ENCODE measurements around the gene TBC1D24.
"Not testable (repeated sequence)": the region's sequence is repeated elsewhere in the genome, so short reads cannot be mapped to it uniquely, and the experiment has no call there.

Gene TBC1D24

DNA sequence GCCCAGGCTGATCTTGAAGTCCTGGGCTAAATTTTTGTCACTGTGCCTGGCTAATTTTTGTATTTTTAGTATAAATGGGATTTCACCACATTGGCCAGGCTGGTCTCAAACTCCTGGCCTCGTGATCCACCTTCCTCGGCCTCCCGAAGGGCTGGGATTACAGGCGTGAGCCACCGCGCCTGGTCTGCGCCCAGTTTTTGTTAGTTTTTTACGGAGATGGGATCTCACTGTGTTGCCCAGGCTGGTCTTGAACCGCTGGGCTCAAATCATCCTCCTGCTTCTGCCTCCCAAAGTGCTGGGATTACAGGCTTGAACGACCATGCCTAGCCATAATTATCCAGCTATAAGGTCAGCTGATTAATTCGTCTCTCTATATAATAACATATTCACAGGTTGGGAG lies 59.0 kb downstream of the TBC1D24 start:
- DNase-seq: no peak

- DNase-seq: not testable (repeated sequence)
Measured at GRCh38 chr16:2534335-2534734, 59.4 kb downstream of the TBC1D24 start.

DNA sequence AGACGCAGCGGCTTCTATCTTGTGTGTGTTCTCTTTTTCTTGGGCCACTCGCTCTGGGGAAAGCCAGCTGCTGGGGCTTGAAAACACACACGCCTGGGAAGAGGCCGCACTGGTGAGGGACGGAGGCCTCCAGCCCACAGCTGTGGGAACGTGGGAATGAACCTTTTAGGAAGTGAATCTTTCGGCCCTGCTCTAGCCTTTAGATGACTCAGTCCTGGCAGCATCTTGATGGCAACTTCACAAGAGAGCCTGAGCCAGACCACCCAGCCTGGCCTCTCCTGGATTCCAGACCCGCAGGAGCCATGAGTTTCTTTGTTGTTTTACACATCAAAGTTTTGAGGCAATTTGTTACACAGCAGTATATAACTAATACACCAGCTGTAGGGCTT lies 60.7 kb downstream of the TBC1D24 start:
- no peak for DNase-seq

DNA sequence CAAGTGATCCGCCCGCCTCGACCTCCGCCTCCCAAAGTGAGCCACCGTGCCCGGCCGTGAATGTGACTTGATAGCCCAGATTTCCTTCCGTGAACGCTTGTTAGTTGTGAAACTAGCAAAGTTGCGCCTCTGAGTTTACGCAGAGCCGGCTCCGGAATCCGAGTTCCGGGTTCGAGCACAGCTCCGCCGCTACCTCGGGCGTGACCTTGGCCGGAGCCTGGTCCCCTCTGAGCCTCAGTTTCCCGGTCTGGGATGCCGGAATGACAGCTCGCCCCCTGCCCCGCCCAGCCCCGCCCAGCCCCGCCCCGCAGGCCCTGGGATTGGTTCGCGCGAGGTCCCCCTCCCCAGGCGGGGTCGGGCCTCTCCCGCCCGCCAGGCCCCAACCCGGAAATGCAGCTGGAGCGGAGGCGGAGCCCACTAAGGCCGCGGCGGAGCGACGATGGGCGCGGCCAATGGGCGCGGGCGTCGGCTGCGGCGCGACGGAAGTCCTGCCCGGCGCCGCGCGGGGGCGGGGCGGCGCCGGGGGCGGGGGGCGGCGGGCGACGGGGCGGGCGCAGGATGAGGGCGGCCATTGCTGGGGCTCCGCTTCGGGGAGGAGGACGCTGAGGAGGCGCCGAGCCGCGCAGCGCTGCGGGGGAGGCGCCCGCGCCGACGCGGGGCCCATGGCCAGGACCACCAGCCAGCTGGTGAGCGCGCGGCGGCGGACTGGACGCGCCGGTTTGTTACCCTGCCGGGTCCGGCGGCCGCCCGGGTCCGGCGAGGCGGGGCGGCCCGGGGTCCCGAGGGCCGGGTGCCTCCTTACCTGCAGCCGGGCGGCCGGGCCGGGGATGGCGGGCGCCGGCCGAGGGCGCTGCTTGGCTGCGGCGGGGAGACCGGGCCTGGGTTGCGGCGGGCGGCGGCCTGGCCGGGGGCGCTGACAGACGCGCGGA lies 62.8 kb downstream of the TBC1D24 start, which contains the start of gene PDPK1:
Gene PDPK1 (plus strand): TSS at position 571 of the 929 bp plus-strand sequence. CDS start 92 bp downstream, at position 663.
- DNase-seq: peak; percentile 95

DNA sequence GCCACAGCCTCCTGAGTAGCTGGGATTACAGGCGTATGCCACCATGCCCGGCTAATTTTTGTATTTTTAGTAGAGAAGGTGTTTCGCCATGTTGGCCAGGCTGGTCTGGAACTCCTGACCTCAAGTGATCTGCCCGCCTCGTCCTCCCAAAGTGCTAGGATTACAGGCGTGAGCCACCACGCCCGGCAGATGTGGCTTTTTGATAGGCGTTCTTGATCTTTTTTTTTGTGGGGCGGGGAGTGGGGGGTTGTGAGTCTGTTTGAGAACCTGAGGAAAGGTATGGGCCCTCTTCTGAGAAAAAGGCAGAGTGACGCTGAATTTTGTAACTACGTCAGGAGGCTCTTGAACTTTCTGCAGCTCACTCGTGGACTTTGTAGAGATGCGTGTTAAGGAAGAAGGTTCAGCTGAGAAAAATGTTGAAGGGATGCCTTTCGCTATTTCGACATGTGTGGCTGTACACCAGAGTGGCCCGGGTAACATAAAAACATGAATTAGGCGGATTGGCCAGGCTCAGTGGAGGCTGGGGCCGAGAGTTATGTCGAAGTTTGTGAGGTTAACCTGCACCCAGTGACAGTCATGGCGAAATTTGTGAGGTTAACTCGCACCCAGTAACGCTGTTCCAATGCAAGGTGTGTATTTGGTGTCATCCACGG lies 64.4 kb downstream of the TBC1D24 start:
- not testable (repeated sequence) for DNase-seq

GRCh38 chr16:2539845-2540458 lies 65.0 kb downstream of the TBC1D24 start:
- peak; percentile 38 for DNase-seq

DNA sequence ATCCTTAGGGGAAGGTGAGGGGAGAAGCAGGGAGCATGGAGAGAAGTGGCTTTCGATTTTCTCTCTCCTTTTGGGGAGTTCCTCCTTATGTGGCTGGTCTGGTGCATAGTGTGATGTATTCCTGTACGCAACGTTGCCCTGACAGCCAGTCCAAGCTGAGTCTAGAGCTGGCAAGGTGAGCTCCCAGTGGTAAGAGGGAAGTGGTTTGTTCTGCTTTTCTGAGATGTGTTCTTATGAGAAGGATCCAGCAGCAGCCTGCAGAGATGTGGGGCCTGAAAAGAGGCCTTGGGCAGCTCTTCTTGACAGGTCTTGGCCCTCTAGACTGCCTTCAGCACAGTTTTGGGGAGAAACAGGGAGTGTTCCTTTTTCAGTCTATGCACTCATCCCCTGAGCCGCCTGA lies 66.0 kb downstream of the TBC1D24 start:
- DNase-seq: not testable (repeated sequence)

DNA sequence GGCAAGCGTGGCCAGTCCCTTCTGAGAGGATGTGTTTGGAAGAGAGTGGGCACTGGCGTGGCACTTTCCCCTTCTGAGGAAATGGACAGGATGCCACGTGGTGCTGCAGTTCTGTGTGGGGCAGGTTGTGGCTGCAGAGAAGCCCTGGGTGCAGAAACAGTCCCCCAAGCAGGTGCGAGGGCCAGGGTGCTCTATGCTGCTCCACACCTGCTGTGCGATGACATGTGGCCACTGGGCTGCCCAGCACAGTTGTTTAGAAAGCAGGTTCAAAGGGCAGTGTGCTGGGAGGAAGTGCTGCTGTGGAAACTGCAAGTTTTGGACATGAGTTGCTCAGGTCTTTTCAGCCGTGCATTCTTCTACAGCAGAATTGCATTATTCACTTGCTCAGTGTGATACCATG lies 66.5 kb downstream of the TBC1D24 start:
- DNase-seq: not testable (repeated sequence)

DNA sequence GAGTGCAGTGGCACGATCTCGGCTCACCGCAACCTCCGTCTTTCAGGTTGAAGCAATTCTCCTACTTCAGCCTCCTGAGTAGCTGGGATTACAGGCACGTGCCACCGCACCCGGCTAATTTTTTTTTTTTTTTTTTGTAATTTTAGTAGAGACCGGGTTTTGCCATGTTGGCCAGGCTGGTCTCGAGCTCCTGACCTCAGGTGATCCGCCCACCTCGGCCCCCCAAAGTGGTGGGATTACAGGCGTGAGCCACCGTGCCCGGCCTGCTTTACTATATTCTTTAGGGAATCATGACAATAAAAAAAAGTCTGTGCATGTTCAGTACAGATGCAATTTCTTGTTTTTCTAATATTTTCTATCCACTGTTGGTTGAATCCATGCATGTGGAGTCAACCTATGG lies 68.8 kb downstream of the TBC1D24 start:
- DNase-seq: not testable (repeated sequence)

- not testable (repeated sequence) for DNase-seq
Measured at GRCh38 chr16:2550283-2550878, 75.5 kb downstream of the TBC1D24 start.

DNA sequence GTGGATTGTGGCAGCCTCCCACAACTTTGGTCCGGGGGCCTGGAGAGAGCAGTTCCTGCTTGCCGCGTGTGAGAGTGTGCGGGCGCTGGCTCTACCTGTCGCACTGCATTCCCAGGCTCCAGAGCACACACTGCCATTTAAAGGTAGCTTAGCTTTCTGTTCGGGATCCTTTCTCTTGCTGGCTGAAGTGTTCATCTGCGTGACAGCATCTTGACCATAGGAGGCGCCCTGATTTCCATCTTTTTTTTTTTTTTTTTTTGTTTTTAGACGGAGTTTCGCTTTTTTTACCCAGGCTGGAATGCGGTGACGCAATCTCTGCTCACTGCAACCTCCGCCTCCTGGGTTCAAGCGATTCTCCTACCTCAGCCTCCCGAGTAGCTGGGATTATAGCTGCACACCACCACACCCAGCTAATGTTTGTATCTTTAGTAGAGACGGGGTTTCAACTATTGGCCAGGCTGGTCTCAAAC lies 76.5 kb downstream of the TBC1D24 start:
- not testable (repeated sequence) for DNase-seq

DNA sequence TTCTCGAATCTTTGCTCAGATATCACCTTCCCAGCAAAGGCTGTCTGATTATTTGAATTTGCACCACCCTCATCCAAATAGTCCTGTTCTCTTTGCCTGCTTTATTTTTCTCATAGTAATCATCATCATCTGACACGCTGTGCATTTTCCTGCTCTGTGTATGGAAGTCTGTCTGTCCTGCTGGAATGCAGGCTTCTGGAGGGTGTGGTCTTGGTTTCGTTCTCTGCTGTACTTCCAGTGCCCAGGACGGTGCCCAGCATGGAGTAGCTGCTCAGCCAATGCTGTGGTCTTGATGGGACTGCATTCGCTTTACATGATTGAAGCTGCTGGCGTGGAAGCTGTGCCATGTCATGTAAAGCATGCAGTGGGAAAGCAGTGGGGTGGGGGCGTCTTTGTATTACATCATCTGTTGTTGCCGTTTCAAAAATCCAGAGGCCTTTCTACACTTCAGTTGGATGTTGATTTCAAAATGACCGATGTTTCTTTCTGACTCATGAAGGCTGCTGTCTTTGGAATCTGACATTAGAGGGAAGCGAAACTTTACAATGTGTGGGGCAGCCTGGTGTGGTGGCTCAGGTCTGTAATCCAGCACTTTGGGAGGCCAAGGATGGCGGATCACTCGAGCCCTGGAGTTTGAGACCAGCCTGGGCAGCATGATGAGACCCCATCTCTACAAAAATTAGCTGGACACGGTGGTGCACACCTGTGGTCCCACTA lies 79.9 kb downstream of the TBC1D24 start:
- not testable (repeated sequence) for DNase-seq
